HuH-7.5 (cell line): ENCODE data around the gene TMEM221.

Experiments used
- DNase-seq: peaks from one replicate; pipeline ENCODE4 v3.0.0; 2011; ENCODE audit warnings: low spot score

Gene TMEM221

GRCh38 chr19:17405250-17406045 lies 43.0 kb downstream of the TMEM221 start, which contains the start of gene BST2:
TSS of gene BST2 (minus strand) at chr19:17405630. CDS start at chr19:17405575, 55 bp downstream.
- DNase-seq = no peak

- DNase-seq = no peak
Observed at GRCh38 chr19:17404621-17405249, 43.7 kb downstream of the TMEM221 start.

- DNase-seq = no peak
Observed at GRCh38 chr19:17404015-17404414, 44.5 kb downstream of the TMEM221 start.

DNA sequence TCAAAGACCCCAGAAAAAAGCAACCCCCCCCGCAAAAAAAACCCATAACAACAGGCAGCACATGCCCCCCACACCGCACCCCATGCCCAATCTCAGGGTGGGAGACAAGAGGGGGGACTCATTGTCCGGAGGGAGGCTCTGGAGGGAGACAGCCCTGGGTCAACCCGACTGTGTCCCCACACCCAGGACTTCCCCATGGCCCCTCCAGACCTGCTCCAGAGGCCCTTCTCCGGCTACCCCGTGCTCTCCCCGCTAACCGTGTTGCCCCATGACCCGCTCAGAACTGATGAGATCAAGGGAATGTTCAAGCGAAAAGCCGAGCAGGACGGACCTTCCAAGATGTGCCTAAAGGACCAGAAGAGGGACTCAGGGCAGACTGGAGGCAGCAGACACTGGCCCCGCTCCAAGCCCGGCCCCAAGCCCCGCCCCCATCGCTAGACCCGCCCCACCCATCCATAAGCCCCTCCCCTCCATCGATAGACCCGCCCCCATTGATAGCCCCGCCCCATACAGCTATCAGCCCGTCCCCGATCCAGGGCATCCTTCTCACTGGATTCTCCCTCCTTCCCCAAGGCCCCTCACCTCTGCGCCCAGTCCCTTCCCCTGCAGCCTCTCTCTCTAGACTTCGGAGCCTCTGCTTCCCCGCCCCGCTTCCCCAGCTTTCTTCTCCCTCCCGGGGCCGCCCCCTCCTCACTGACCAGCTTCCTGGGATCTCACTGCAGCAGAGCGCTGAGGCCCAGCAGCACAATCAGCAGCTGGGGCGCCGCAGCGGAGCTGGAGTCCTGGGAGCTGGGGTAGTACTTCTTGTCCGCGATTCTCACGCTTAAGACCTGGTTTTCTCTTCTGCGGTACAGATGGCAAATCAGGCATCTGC lies 45.2 kb downstream of the TMEM221 start:
- DNase-seq = peak; percentile 16

DNA sequence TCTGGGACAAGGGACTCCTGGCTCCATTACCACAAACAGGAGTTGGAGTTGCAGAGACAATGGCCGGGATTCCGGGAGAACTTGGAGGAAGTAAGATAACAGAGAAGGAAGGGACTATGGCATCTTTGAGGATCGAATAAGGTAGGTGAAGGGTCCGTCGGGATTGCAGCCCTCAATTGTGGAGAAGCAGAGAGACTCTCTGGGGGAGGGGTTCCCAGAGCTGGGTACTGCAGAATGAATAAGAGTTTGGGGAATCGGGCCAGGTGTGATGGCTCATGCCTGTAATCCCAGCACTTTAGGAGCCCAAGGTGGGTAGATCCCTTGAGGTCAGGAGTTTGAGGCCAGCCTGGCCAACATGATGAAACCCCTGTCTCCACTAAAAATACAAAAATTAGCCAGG lies 46.8 kb downstream of the TMEM221 start:
- DNase-seq = no peak

DNA sequence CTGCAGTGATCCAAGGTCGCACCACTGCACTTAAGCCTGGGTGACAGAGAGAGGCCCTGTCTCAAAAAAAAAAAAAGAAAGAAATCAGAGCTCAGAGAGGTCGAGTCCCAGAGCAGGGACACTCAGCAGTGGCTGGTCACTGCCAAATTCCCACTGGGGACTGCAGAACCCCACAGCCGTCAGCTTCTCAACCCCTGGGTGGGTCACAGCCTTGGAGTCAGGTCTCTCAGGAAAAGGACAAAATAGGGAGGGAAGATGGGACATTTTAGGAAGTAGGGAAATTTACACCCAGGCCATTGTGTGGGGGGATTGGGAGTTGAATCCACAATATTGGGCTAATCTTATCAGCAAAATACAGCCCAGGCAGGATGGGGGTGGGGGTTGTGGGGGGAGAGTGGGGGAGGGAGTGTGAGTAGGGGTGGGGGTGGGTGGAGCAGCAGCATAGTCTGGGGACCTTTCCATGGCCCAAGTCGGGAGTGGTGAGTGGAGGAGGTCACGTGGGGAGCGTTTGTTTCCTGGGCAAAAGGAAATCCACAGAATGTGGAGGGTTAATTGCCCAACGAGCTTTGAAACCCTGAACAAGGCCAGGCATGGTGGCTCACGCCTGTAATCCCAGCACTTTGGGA lies 49.5 kb downstream of the TMEM221 start:
- DNase-seq = peak; percentile 9

DNA sequence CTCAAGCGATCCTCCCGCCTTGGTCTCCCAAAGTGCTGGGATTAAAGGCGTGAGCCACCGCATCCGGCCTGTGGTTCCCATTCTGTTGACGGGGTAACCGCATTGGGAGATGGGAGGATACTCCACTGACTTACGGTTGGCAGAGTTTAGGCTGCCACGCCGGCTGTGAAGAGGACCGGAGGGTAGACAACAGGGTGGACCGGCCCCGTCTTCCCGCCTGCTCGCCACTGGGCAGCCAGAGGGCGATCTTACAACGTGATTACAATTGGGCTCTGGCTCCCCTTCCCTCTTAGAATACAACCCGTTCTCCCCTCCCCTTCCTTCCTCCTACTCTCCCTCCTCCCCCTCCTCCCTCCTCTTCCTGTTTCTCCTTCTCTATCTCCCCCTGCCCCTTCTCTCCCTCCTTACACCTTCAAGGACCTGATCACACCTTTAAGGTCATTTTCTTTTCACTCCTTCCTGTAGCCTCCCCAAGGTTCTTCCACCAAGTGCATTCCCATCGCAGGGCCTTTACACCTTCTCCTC lies 53.5 kb downstream of the TMEM221 start:
- no peak for DNase-seq

DNA sequence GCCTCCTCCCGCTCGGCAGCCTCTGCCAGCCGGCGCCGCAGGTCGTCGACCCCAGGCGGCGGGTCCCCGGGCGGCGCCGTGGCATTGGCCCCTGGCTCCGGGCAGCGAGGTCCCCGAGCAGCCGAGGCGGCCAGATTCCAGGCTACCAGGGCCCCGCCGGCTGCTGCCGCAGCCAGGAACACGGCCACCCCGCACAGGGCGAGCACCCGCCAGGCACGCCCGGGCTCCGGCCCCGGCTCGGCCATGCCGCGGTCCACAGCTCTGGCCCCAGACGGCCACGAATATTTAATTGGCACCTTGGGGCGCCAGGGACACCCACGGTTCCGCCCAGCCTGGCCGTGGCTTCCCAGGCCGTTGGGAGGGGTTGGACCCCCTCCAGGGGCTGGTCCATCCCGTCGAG lies 54.6 kb downstream of the TMEM221 start, which contains the start of gene CCDC194:
Gene CCDC194, minus strand, starts transcription at position 283 of the 400 bp plus-strand sequence. Its CDS starts 38 bp downstream, at position 245.
- DNase-seq = no peak

DNA sequence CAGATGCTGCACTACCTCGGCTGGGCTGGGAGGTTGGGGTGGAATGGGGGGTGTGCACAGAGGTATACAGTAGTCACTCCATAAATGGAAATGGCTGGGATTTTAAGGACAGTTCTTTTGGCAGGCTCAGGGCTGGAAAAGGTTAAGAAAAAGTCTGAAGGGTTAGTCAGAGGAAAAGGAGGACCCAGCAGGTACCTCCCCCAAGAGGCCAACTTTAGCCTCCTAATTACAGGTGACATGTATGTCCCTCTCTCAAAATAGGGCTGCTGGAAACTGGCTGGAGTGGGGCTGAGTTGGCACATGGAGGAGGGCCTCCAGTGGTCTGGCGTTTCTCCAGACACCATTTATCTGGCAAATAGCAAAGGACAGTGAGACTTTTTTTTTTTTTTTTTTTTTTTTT lies 55.5 kb downstream of the TMEM221 start:
- no peak for DNase-seq

DNA sequence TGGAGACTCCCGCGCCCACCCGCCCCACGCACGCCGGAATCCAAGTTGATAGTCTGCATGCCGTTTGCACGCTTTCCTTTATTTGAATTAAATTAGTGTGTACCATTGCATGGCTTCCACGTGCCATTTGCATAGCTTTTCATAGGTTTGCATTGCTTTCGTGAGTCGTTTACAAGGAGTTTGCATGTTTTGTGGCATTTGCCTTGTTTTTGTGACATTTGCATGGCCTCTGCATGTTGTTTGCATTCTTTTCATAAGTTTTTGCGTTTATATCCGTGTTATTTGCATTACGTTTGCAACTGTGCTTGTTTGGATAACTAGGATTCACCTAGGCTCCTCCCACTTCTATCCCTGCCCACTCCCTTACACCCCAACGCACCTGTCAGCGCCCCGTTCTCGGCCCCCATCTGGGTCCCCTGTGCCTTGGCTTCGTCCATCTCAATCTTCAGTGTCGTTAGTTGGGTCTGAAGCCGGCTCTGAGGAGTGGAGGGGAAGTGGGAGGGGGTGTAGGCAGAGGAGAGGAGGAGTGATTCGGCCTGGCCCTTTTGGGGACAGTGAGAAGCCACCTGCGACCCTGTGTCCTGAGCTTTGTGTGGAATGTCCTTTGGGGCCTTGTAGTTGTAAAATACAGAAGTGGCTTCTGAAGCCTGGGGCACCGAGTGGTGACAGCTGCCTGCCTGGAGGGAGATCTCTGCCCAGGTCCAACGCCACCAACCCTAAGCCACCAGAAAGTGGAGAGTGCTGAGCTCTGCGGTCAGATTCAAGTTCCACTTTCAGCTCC lies 56.9 kb downstream of the TMEM221 start:
- peak; percentile 58 for DNase-seq

DNA sequence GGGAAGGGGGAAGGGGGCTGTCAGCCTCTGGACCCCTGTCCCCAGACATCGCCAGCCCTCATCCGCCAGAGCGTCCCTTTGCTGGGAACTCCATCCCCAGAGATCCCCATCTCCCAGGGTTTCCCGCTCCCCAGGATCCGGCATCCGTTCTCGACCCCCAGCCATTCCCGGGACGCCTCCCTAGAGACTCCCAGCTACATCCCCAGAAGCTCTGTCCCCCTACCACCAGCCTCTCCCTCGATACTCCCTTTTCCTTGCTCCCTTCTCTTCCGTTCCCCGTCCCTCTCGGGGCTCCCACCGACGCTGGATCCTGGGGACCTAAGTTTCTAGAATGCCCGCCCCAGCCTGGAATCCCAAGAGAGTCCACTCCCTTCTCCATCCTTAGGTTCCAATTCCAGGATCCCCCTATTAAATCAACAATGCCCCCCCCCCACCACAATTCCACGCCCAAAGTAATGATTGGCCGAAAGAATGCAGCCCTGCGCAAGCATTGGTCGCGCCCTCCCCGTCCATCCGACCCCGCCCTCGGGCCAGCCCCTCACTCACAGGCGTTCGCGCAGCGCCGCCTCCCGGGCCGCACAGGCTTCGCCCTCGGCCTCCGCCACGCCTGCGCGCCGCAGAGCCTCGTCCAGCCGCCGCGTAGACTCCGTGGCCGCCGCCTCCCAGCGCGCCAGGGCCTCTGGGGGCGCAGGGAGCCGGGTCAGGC lies 57.6 kb downstream of the TMEM221 start:
- peak; percentile 98 for DNase-seq

DNA sequence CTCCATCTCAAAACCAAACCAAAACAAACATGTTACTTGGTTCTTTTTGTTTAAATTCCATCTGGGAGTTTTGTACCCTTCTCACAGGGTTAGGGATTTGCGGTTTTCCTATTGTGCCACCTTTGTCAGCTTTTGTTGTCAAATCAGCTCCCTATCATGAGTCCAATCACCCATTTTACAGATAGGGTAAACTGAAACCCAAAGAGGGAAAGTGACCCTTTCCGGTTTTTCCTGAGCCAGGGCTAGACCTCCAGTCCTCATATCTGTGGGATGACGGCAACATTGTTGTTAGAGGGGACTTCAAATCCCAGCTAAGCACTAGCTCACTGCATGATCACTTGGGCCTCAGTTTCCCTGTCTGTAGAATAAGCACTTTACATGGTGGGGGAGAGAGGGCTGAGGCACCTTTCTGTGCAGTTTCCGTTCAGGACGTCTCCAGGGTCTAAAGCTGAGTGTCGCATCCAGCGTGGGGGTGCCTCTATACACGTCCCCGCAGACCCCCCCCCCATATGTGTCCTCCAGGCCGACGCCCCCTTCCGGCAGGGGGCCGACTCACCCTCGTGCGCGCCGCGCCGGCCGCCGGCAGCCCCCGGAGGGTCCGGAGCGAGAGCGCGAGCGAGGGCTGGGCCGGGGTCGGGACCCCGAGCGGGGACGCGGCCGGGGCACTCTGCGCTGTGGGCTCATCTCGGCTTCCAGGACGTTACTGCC lies 58.4 kb downstream of the TMEM221 start:
- no peak for DNase-seq

- no peak for DNase-seq
Observed at GRCh38 chr19:17389288-17389687, 59.2 kb downstream of the TMEM221 start.

DNA sequence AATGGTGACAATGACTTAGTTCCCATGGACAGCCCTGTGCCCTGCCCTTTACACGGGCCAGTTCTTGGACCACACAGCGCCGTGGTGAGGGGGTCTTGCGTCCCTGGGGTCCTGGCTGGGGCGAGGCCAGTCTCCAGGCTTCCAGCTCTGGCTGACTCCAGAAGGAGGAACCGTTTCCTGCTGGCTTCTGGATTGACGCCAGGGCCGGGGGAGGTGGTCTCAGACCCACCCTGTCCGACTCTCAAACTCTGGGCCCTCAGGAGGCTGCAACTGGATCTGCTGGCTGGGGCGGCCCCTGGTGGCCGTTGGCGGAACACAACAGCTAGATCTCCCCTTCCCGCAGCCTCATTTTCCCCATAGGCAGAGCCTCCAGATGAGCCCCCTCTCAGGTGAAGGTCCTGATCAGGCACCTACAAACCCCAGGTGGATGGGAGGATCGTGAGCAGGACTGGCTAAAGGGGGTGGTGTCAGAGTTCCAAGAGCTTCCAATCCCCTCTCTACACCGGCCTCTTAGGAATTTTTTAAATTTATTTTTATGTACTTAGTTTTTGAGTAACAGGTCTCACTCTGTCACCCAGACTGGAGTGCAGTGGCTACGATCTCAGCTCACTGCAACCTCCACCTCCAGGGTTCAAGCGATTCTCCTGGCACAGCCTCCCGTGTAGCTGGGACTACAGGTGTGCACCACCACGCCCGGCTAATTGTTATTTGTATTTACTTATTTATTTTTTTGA lies 62.4 kb downstream of the TMEM221 start:
- peak; percentile 80 for DNase-seq
